ENCODE measurements around the gene SUSD1.

The SUSD1 gene

GRCh38 chr9:112121633-112122032, 53.5 kb downstream of the SUSD1 start:
- Histone ChIP-seq H3K9ac (ENCODE audit: low read length) (no peak overlapping the region), H2AK5ac (ENCODE audit: low read length, severe bottlenecking) (peak overlapping the region; percentile 79), H3K4me3 (ENCODE audit: insufficient read depth in 1 of 2, low read depth in 1 of 2, low read length in 2 of 2) (no peak overlapping the region), H3K4me1 (ENCODE audit: control insufficient read depth, insufficient read depth, low read depth, low read length) (peaks cover 13% of the 10 kb centered on the region), H2BK12ac (ENCODE audit: low read length in 2 of 2) (no peak overlapping the region), H2BK5ac (ENCODE audit: low read depth, low read length, poor library complexity, severe bottlenecking) (no peak overlapping the region), H3K4me2 (ENCODE audit: low read length, poor library complexity, severe bottlenecking) (no peak overlapping the region), H4K8ac (ENCODE audit: low read length) (no peak overlapping the region), H3K4ac (ENCODE audit: low read depth in 1 of 2, low read length in 2 of 2) (no peak overlapping the region), H3K18ac (ENCODE audit: low read depth in 1 of 2, low read length in 2 of 2) (no peak overlapping the region), H3K36me3 (ENCODE audit: control insufficient read depth in 1 of 2, insufficient read depth in 2 of 2, low read depth in 1 of 2, low read length in 2 of 2) (peaks cover 6 to 11% of the 10 kb centered on the region in 2 experiments), H3K27ac (ENCODE audit: low read length, poor library complexity, severe bottlenecking) (no peak overlapping the region), H3K9me3 (ENCODE audit: control insufficient read depth, low read length) (no peaks in the 10 kb centered on the region), H3K23ac (ENCODE audit: low read length in 2 of 2) (no peak overlapping the region), H2AFZ (ENCODE audit: low read depth, low read length) (no peak overlapping the region), H2BK120ac (ENCODE audit: low read depth, low read length) (no peak overlapping the region), H3K27me3 (ENCODE audit: control insufficient read depth in 1 of 2, insufficient read depth in 1 of 2, low read length in 2 of 2) (no peaks in the 10 kb centered on the region), H2BK15ac (ENCODE audit: low read depth, poor library complexity, severe bottlenecking) (no peak overlapping the region), H4K91ac (ENCODE audit: low read length) (no peak overlapping the region), H3K79me1 (replicated peaks; ENCODE audit: low read length, poor library complexity, severe bottlenecking) (peaks cover 13% of the 10 kb centered on the region), H3K14ac (ENCODE audit: low read length in 2 of 2) (no peak overlapping the region)
- WGBS, result 99% methylated on average over 4 of the region's 4 CpGs
- no peak for DNase-seq

- Histone ChIP-seq H3K18ac (ENCODE audit: low read depth in 1 of 2, low read length in 2 of 2) (no peak overlapping the region), H3K9me3 (ENCODE audit: control insufficient read depth, low read length) (no peaks in the 10 kb centered on the region), H3K4me1 (ENCODE audit: control insufficient read depth, insufficient read depth, low read depth, low read length) (peaks cover 13% of the 10 kb centered on the region), H3K23ac (ENCODE audit: low read length in 2 of 2) (no peak overlapping the region), H3K4me2 (ENCODE audit: low read length, poor library complexity, severe bottlenecking) (no peak overlapping the region), H3K36me3 (ENCODE audit: control insufficient read depth in 1 of 2, insufficient read depth in 2 of 2, low read depth in 1 of 2, low read length in 2 of 2) (peaks cover 6 to 11% of the 10 kb centered on the region in 2 experiments), H4K8ac (ENCODE audit: low read length) (no peak overlapping the region), H3K79me1 (replicated peaks; ENCODE audit: low read length, poor library complexity, severe bottlenecking) (peaks cover 13% of the 10 kb centered on the region), H2AK5ac (ENCODE audit: low read length, severe bottlenecking) (peak overlapping the region; percentile 47), H2BK12ac (ENCODE audit: low read length in 2 of 2) (no peak overlapping the region), H3K27me3 (ENCODE audit: control insufficient read depth in 1 of 2, insufficient read depth in 1 of 2, low read length in 2 of 2) (no peaks in the 10 kb centered on the region), H3K4ac (ENCODE audit: low read depth in 1 of 2, low read length in 2 of 2) (no peak overlapping the region), H2BK120ac (ENCODE audit: low read depth, low read length) (no peak overlapping the region), H3K4me3 (ENCODE audit: insufficient read depth in 1 of 2, low read depth in 1 of 2, low read length in 2 of 2) (no peak overlapping the region), H2AFZ (ENCODE audit: low read depth, low read length) (no peak overlapping the region), H2BK5ac (ENCODE audit: low read depth, low read length, poor library complexity, severe bottlenecking) (peak overlapping the region; percentile 63), H4K91ac (ENCODE audit: low read length) (no peak overlapping the region), H3K14ac (ENCODE audit: low read length in 2 of 2) (no peak overlapping the region), H2BK15ac (ENCODE audit: low read depth, poor library complexity, severe bottlenecking) (no peak overlapping the region), H3K27ac (ENCODE audit: low read length, poor library complexity, severe bottlenecking) (peak overlapping the region; percentile 95), H3K9ac (ENCODE audit: low read length) (no peak overlapping the region)
- DNase-seq, result no peak
- 75% methylated on average over 2 of the region's 2 CpGs for whole genome bisulfite sequencing
Measured at GRCh38 chr9:112120439-112120925, 54.6 kb downstream of the SUSD1 start.

- H4K91ac ChIP-seq (ENCODE audit: low read length), result no peak overlapping the region
- no peak for DNase-seq
- H3K27me3 ChIP-seq (ENCODE audit: control insufficient read depth in 1 of 2, insufficient read depth in 1 of 2, low read length in 2 of 2), result no peaks in the 10 kb centered on the region
- peaks cover 6 to 11% of the 10 kb centered on the region in 2 experiments for H3K36me3 ChIP-seq (ENCODE audit: control insufficient read depth in 1 of 2, insufficient read depth in 2 of 2, low read depth in 1 of 2, low read length in 2 of 2)
- no peak overlapping the region for H3K4me3 ChIP-seq (ENCODE audit: insufficient read depth in 1 of 2, low read depth in 1 of 2, low read length in 2 of 2)
- H3K18ac ChIP-seq (ENCODE audit: low read depth in 1 of 2, low read length in 2 of 2), result no peak overlapping the region
- no peak overlapping the region for H3K14ac ChIP-seq (ENCODE audit: low read length in 2 of 2)
- peak overlapping the region; percentile 95 for H3K27ac ChIP-seq (ENCODE audit: low read length, poor library complexity, severe bottlenecking)
- H3K23ac ChIP-seq (ENCODE audit: low read length in 2 of 2), result no peak overlapping the region
- H2BK15ac ChIP-seq (ENCODE audit: low read depth, poor library complexity, severe bottlenecking), result no peak overlapping the region
- H2BK5ac ChIP-seq (ENCODE audit: low read depth, low read length, poor library complexity, severe bottlenecking), result peak overlapping the region; percentile 63
- no peaks in the 10 kb centered on the region for H3K9me3 ChIP-seq (ENCODE audit: control insufficient read depth, low read length)
- peaks cover 13% of the 10 kb centered on the region for H3K4me1 ChIP-seq (ENCODE audit: control insufficient read depth, insufficient read depth, low read depth, low read length)
- H2AFZ ChIP-seq (ENCODE audit: low read depth, low read length), result no peak overlapping the region
- no peak overlapping the region for H3K4ac ChIP-seq (ENCODE audit: low read depth in 1 of 2, low read length in 2 of 2)
- no peak overlapping the region for H2BK12ac ChIP-seq (ENCODE audit: low read length in 2 of 2)
- no peak overlapping the region for H3K9ac ChIP-seq (ENCODE audit: low read length)
- H3K4me2 ChIP-seq (ENCODE audit: low read length, poor library complexity, severe bottlenecking), result no peak overlapping the region
- WGBS, result 98% methylated on average over 4 of the region's 6 CpGs
- peak overlapping the region; percentile 47 for H2AK5ac ChIP-seq (ENCODE audit: low read length, severe bottlenecking)
- peaks cover 14% of the 10 kb centered on the region for H3K79me1 ChIP-seq (replicated peaks; ENCODE audit: low read length, poor library complexity, severe bottlenecking)
- H4K8ac ChIP-seq (ENCODE audit: low read length), result no peak overlapping the region
- H2BK120ac ChIP-seq (ENCODE audit: low read depth, low read length), result no peak overlapping the region
Measured at GRCh38 chr9:112120030-112120341, 55.1 kb downstream of the SUSD1 start.

- Histone ChIP-seq H3K4me1 (ENCODE audit: control insufficient read depth, insufficient read depth, low read depth, low read length) (peaks cover 13% of the 10 kb centered on the region), H3K79me1 (replicated peaks; ENCODE audit: low read length, poor library complexity, severe bottlenecking) (peaks cover 15% of the 10 kb centered on the region)
Measured at GRCh38 chr9:112119225-112120029, 55.7 kb downstream of the SUSD1 start.

More at GRCh38 chr9:112119225-112120029, 55.7 kb downstream of the SUSD1 start:
- Histone ChIP-seq H4K91ac (ENCODE audit: low read length) (no peak overlapping the region), H3K9me3 (ENCODE audit: control insufficient read depth, low read length) (no peaks in the 10 kb centered on the region), H4K8ac (ENCODE audit: low read length) (no peak overlapping the region), H2AK5ac (ENCODE audit: low read length, severe bottlenecking) (peak overlapping the region; percentile 47), H3K27ac (ENCODE audit: low read length, poor library complexity, severe bottlenecking) (peak overlapping the region; percentile 95), H3K36me3 (ENCODE audit: control insufficient read depth in 1 of 2, insufficient read depth in 2 of 2, low read depth in 1 of 2, low read length in 2 of 2) (peaks cover 6 to 11% of the 10 kb centered on the region in 2 experiments), H2BK5ac (ENCODE audit: low read depth, low read length, poor library complexity, severe bottlenecking) (peak overlapping the region; percentile 63), H2BK15ac (ENCODE audit: low read depth, poor library complexity, severe bottlenecking) (no peak overlapping the region), H3K14ac (ENCODE audit: low read length in 2 of 2) (no peak overlapping the region), H3K18ac (ENCODE audit: low read depth in 1 of 2, low read length in 2 of 2) (no peak overlapping the region), H3K4me2 (ENCODE audit: low read length, poor library complexity, severe bottlenecking) (peak overlapping the region; percentile 17), H2BK12ac (ENCODE audit: low read length in 2 of 2) (no peak overlapping the region), H3K4me3 (ENCODE audit: insufficient read depth in 1 of 2, low read depth in 1 of 2, low read length in 2 of 2) (no peak overlapping the region), H2AFZ (ENCODE audit: low read depth, low read length) (no peak overlapping the region), H3K9ac (ENCODE audit: low read length) (no peak overlapping the region), H3K4ac (ENCODE audit: low read depth in 1 of 2, low read length in 2 of 2) (no peak overlapping the region), H2BK120ac (ENCODE audit: low read depth, low read length) (no peak overlapping the region), H3K27me3 (ENCODE audit: control insufficient read depth in 1 of 2, insufficient read depth in 1 of 2, low read length in 2 of 2) (no peaks in the 10 kb centered on the region), H3K23ac (ENCODE audit: low read length in 2 of 2) (no peak overlapping the region)
- 81% methylated on average over 6 of the region's 10 CpGs for WGBS
- DNase-seq, result peak; percentile 34
